Cerebellar nuclear complex (tissue), 1 donor: ENCODE results near the gene ZSWIM3.
"Not testable (repeated sequence)": the region's sequence is repeated elsewhere in the genome, so short reads cannot be mapped to it uniquely, and the experiment has no call there.

Experiments used
- DNase-seq, 2 experiments: peaks; one replicate each; lab custom pipeline; 2025; lab: John Stamatoyannopoulos, UW

ZSWIM3 gene

GRCh38 chr20:45860560-45861220 is 3.3 kb downstream of the ZSWIM3 start:
- no peak for DNase-seq

- no peak for DNase-seq
Observed at GRCh38 chr20:45861221-45862075, 4.0 kb downstream of the ZSWIM3 start.

- no peak for DNase-seq
Observed at GRCh38 chr20:45863543-45864470, 6.4 kb downstream of the ZSWIM3 start.

DNA sequence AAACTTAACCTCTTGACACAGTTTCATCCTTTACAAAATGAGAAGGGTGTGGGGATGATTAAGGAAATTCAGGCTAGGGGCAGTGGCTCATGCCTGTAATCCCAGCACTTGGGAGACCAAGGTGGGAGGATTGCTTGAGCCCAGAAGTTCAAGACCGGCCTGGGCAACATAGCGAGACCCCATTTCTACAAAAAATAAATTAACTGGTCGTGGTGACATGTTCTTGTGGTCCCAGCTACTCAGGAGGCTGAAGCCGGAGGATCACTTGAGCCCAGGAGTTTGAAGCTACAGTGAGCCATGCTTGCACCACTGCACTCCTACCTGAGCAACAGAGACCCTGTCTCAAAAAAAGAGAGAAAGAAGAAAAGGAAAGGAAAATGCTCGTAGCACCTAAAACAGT is 9.0 kb downstream of the ZSWIM3 start:
- no peak for DNase-seq

DNA sequence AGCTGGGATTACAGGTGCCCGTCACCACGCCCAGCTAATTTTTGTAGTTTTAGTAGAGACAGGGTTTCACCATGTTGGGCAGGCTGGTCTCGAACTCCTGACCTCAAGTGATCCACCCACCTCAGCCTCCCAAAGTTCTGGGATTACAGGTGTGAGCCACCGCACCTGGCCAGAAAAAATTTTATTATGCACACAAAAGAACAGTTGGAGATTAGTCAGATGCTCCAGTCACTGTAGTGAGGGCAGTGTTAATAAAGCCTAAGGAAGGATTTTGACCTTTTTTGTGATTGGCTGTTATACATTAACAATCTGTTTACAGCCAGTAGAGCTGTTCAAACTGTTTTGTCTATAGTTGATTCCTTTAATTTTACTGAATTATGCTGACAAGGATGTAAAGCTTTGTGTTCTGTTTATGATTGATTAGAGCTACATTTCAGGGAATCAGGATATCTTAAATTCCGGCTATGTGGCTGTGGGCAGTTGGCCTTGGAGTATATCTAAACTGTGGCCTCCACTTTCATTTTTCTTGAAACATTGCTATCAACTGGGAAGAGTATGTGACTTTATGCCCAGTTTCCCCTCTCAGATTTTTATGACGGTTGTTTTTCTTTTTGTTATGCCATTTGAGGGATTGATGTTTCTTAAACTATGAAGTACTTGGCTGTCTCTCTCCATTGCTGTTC is 9.9 kb downstream of the ZSWIM3 start:
- DNase-seq, result no peak

DNA sequence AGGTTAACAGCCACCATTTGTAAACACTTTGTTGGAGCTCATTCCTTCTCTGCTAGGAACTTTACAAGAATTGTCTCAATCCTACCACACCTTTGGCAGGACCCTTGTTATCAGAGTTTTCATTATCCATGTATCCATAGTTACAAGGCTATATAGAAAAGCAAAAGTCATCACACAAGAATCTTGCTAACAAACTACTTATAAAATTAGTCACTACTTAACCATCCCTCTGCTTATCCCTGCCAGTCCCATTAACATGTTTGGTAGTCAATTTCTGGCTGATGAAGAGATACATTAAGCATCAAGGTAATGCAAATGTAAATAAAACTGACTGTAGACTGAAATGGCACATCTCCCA is 10.4 kb downstream of the ZSWIM3 start:
- DNase-seq, result no peak

DNA sequence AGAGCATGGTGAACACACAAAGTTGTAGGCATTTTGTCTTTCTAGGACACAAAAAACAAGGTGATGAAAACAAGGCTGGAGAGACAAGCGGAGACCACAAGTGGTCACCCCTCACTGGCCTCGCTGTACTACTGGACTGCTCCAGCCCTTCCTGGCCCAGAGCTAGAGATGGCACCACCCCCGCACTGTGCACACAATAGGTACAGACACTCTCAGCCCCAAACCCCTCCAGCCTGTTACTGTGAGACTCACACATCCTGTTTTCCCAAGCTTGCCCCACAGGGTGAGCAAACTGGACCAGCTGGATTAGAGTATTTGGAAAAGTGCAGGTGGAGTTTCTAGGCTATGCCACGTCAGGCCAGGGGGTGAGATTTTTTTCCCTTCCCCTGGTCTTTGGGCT is 15.2 kb downstream of the ZSWIM3 start:
- DNase-seq, result no peak

DNA sequence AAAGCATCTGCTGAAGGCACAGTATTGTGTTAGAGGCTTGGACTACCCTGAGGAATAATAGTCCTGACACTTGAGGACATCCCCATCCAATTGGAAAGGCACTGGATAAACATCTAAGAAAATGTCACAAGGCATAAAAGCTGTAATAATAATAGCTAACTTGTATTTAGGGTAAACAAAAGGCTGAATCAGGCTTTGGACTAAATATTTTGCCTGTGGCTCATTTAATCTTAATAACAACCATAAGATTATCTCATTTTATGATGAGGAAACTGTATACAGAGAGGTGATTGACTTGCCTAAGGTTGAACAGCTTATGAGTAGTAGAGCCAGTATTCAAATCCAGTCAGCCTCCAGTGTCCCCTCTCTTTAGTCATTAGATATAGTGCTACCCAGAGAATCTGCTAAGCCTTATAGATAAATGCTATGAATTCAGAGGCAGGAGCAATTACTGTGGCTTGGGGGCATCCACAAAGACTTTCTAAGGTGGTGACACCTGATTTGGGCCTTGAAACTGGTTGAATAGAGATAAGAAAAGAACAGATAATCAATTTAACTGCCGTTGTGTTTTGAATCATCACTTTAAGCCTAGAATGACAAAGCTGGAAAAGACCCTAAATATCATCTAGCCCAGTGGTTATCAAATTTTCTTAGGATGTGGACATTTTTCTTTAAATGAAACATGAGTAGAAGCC is 16.1 kb downstream of the ZSWIM3 start:
- no peak for DNase-seq

- not testable (repeated sequence) for DNase-seq
Observed at GRCh38 chr20:45874104-45874481, 16.7 kb downstream of the ZSWIM3 start.

DNA sequence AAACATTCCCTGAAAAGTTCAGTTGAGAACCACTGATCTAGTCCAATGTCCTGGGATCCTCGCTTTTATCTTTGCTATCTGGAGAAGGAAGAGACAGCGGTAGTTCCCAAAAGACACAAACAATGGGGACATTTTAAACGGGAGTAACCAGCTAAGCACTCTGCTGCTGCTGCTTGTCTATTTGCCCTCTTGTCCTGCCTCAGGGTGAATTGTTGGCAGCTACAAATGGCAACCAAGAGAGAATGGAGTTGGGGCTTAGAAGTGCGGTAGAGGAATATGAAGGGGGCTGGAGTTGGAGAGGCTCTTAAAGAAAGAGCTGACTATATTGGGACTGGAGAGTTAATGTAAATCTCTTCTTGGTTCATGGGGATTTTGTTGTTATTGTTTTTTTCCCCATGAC is 17.2 kb downstream of the ZSWIM3 start:
- no peak for DNase-seq

- DNase-seq, result no peak
Observed at GRCh38 chr20:45878076-45878761, 20.8 kb downstream of the ZSWIM3 start.

DNA sequence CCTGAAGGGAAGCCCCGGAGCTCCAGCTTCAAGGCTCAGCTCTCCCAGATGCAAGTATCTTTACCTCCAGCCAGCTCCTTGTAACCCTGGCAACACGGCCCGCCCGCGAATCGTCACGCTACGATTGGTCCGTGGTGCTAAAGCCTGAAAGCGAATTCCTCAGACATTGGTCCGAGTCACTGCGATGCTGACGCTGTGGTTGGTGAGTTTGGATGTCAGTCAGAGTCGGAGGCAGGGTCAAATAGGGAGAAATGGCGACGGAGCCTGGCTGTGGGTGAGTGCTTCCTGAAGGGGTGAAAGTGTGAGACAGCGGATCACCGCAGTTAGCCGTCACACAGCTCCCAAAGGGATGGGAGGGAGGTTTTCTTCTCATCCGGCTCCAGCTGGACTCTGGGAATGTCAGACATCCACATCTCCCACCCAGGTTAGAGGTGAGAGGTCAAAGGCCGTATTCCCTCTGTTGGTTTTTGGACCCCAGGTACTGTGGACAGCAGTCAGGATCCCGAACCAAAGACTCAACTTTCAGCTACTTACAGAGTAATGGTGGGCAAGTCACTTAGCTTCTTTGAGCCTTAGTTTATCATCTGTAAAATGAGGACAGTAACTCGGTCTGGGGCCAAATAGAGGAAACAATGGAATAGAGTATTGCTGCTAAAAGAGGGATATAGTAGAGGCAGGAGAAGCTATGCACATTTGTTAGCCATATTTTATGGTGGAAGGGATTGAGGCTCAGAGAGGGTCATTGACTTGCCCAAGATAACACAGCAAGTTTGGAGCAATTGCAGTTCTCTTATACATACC is 23.8 kb downstream of the ZSWIM3 start, which contains the start of gene ZSWIM1:
Gene ZSWIM1 (plus strand): TSS at position 240 of the 801 bp plus-strand sequence. CDS start 1,366 bp downstream, outside the sequence.
- peak; percentile 91 to 97 for DNase-seq

DNA sequence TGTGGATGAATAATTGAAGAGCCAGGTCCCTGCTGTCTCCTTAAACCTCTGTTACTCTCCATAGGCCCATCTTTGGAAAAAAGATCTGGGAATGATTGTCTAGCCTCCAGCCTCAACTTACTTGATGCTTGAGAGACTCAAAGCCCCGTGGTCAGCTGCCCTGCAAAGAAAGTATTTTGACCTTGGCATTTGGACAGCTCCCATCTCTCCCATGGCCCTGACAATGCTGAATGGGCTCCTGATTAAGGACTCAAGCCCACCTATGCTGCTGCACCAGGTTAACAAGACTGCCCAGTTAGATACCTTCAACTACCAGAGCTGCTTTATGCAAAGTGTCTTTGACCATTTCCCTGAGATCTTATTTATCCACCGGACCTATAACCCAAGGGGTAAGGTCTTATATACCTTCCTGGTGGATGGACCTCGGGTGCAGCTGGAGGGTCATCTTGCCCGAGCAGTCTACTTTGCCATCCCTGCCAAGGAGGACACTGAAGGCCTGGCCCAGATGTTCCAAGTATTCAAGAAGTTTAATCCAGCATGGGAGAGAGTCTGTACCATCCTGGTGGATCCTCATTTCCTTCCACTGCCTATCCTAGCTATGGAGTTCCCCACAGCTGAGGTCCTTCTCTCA is 25.2 kb downstream of the ZSWIM3 start:
- no peak for DNase-seq

- no peak for DNase-seq
Observed at GRCh38 chr20:45883100-45883469, 25.7 kb downstream of the ZSWIM3 start.

GRCh38 chr20:45886590-45887345 is 29.4 kb downstream of the ZSWIM3 start:
- no peak for DNase-seq

GRCh38 chr20:45887346-45887715 is 29.9 kb downstream of the ZSWIM3 start, which contains the start of gene SPATA25:
Gene SPATA25, minus strand, starts transcription at chr20:45887622. Its CDS starts 32 bp downstream, at chr20:45887590.
- no peak for DNase-seq

DNA sequence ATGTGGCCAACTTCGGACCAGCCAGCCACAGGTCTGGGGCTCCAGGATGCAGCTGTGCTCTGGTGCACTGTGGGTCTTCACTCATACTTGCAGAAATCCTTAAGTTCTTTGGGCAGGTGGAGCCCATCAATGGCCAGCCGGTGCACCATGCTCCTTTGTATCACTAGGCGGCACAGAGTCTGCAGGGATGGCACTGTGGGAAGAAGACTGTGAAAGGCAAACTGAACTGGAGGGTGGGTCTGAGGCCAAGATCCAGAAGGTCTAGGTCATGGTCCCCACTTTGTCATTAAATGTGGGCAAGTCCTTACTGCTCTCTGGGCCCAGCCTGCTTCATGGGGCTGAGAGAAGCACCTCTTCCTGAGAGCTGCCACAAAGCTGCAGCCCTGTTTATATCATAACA is 31.3 kb downstream of the ZSWIM3 start:
- DNase-seq, result no peak
